ENCODE data around the gene JPH3. TPM values are rescaled to one million over a fixed set of nuclear protein-coding genes. Genes with fewer than 3 reads are reported as not detected.
A peak's percentile ranks its signal among the peaks of the same experiment; 100 is the strongest.

The JPH3 gene
- total RNA-seq (0.05 TPM), polyA plus RNA-seq (0.09 TPM)
- long read RNA-seq, donor 1 = 0 reads
- long read RNA-seq, donor 2 = 0 reads
- long read RNA-seq, donor 3 = 0 reads
- long read RNA-seq, donor 4, partial matches to known transcripts = 6 of 6 reads
- long read RNA-seq, donor 4, other reads (novel, unspliced or antisense) = 0 of 6 reads
- long read RNA-seq, donor 5, partial matches to known transcripts = 6 of 6 reads
- long read RNA-seq, donor 5, other reads (novel, unspliced or antisense) = 0 of 6 reads
- long read RNA-seq, donor 6 = 0 reads
- long read RNA-seq, donor 7 = 0 reads
- long read RNA-seq, donor 8 = 0 reads
- long read RNA-seq, donor 9 = 0 reads
- long read RNA-seq, donor 10 = 0 reads

DNA sequence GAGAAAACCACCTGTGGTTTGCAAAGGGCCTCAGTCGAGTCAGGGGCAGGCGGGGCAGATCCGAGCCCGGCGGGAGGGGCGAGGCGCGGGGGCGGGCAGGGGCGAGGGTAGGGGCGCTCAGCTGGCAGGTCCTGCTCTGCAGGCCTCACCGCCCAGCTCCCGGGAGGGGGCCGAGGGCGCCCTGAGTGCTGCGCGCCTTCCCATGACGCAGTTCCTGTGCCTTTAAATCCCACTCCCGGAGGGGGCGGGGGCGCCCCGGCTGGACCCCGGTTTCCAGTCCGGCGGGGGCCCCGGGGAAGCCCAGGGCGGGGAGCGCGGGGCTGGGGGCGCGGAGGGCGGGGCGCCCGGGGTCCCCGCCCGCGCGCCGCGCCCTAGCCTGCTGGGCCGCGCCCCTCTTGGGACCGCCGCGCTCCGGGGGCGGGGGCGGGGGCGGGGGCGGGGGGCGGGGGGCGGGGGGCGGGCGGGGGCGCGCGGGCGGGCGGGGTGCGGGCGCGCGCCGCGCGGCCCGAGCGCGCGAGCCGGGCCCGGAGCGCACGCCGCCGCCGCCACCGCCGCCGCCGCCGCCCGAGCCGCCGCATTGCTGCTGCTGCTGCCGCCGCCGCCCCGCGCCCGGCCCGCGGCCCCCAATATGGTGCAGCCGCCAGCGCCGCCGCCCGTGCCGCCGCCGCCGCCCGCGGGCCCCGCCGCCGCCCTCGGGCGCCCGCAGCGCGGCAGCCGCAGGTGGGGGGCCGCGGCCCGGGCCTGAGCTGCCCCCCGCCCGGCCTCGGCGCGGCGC is at the start of gene JPH3:
TSS of gene JPH3 (plus strand) at position 508 of the 775 bp plus-strand sequence. CDS start 639 bp downstream, outside the sequence.
- Histone ChIP-seq H3K27me3 (ENCODE audit: control insufficient read depth in 2 of 2, insufficient read depth in 1 of 2, low read length in 1 of 2) (peaks cover 71 to 82% of the 10 kb centered on the region in 2 donors), H3K36me3 (ENCODE audit: control insufficient read depth in 2 of 2, insufficient read depth in 2 of 2, low read length in 1 of 2) (no peaks in the 10 kb centered on the region), H3K4me3 (ENCODE audit: low read length in 2 of 2) (peak within 1 kb of the TSS in 1 of 2 donors; percentile 29), H3K4me1 (ENCODE audit: control insufficient read depth in 2 of 2, insufficient read depth in 2 of 2, low read length in 2 of 2) (no peaks in the 10 kb centered on the region), H3K9me3 (ENCODE audit: control insufficient read depth in 2 of 2, insufficient read depth in 1 of 2, low read length in 1 of 2) (peaks cover 0 to 13% of the 10 kb centered on the region in 2 donors), H3K27ac (ENCODE audit: low read depth in 1 of 2, low read length in 1 of 2) (no peak within 1 kb of the TSS)
- under 1% methylated on average over 77 of the region's 122 CpGs for WGBS
- no peak for DNase-seq (ENCODE audit: low read depth in 6 of 9, low spot score in 9 of 9)

- WGBS = 92% methylated on average over 18 of the region's 18 CpGs
- Histone ChIP-seq H3K27ac (ENCODE audit: low read depth in 1 of 2, low read length in 1 of 2) (no peak overlapping the region), H3K27me3 (ENCODE audit: control insufficient read depth in 2 of 2, insufficient read depth in 1 of 2, low read length in 1 of 2) (no peaks in the 10 kb centered on the region), H3K9me3 (ENCODE audit: control insufficient read depth in 2 of 2, insufficient read depth in 1 of 2, low read length in 1 of 2) (no peaks in the 10 kb centered on the region), H3K4me3 (ENCODE audit: low read length in 2 of 2) (no peak overlapping the region), H3K4me1 (ENCODE audit: control insufficient read depth in 2 of 2, insufficient read depth in 2 of 2, low read length in 2 of 2) (peaks cover 0 to 2% of the 10 kb centered on the region in 2 donors), H3K36me3 (ENCODE audit: control insufficient read depth in 2 of 2, insufficient read depth in 2 of 2, low read length in 1 of 2) (no peaks in the 10 kb centered on the region)
- no peak for DNase-seq (ENCODE audit: low read depth in 6 of 9, low spot score in 9 of 9)
Measured at GRCh38 chr16:87552772-87553573, 49.3 kb upstream of the JPH3 start.

GRCh38 chr16:87554754-87555427 is 47.4 kb upstream of the JPH3 start:
- Histone ChIP-seq H3K27ac (ENCODE audit: low read depth in 1 of 2, low read length in 1 of 2) (no peak overlapping the region), H3K27me3 (ENCODE audit: control insufficient read depth in 2 of 2, insufficient read depth in 1 of 2, low read length in 1 of 2) (peaks cover 0 to 2% of the 10 kb centered on the region in 2 donors), H3K36me3 (ENCODE audit: control insufficient read depth in 2 of 2, insufficient read depth in 2 of 2, low read length in 1 of 2) (no peaks in the 10 kb centered on the region), H3K9me3 (ENCODE audit: control insufficient read depth in 2 of 2, insufficient read depth in 1 of 2, low read length in 1 of 2) (peaks cover 0 to under 1% of the 10 kb centered on the region in 2 donors), H3K4me3 (ENCODE audit: low read length in 2 of 2) (no peak overlapping the region), H3K4me1 (ENCODE audit: control insufficient read depth in 2 of 2, insufficient read depth in 2 of 2, low read length in 2 of 2) (peaks cover 0 to 2% of the 10 kb centered on the region in 2 donors)
- DNase-seq (ENCODE audit: low read depth in 6 of 9, low spot score in 9 of 9) = no peak
- 96% methylated on average over 22 of the region's 22 CpGs for WGBS

- H3K27me3 ChIP-seq (ENCODE audit: control insufficient read depth in 2 of 2, insufficient read depth in 1 of 2, low read length in 1 of 2) = peaks cover 0 to 2% of the 10 kb centered on the region in 2 donors
- peaks cover 0 to 2% of the 10 kb centered on the region in 2 donors for H3K4me1 ChIP-seq (ENCODE audit: control insufficient read depth in 2 of 2, insufficient read depth in 2 of 2, low read length in 2 of 2)
- H3K27ac ChIP-seq (ENCODE audit: low read depth in 1 of 2, low read length in 1 of 2) = no peak overlapping the region
- DNase-seq (ENCODE audit: low read depth in 6 of 9, low spot score in 9 of 9) = no peak
- 94% methylated on average over 17 of the region's 17 CpGs for whole genome bisulfite sequencing
- H3K36me3 ChIP-seq (ENCODE audit: control insufficient read depth in 2 of 2, insufficient read depth in 2 of 2, low read length in 1 of 2) = no peaks in the 10 kb centered on the region
- no peak overlapping the region for H3K4me3 ChIP-seq (ENCODE audit: low read length in 2 of 2)
- H3K9me3 ChIP-seq (ENCODE audit: control insufficient read depth in 2 of 2, insufficient read depth in 1 of 2, low read length in 1 of 2) = peaks cover 0 to 6% of the 10 kb centered on the region in 2 donors
Measured at GRCh38 chr16:87555647-87556046, 46.7 kb upstream of the JPH3 start.

DNA sequence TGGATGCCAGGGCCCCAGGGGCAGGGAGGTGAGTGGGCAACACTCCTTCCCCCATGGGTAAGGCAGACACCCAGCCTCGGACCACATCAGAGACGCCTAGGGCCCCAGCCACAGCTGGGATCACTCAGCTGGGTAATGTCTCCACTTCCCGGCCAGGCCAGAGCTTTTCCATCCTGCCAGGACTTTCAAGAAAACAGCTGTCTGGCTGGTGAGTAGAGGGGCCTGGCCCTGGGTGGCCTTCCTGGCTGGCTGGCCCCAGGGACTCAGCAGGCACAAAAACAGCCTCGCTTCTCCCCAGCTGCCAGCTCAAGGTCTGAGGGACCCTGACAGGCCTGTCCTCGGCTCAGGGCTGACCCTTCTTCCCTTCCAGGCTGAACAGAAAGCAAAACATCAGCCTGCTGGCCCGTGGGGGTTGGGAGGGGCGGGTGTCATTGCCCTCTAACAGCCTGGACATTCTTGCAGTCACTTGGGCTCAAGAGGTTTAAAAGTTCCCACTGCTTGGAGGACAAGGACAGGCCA is 45.3 kb upstream of the JPH3 start:
- no peak for DNase-seq (ENCODE audit: low read depth in 6 of 9, low spot score in 9 of 9)
- no peak overlapping the region for H3K4me3 ChIP-seq (ENCODE audit: low read length in 2 of 2)
- WGBS = 68% methylated on average over 7 of the region's 7 CpGs

DNA sequence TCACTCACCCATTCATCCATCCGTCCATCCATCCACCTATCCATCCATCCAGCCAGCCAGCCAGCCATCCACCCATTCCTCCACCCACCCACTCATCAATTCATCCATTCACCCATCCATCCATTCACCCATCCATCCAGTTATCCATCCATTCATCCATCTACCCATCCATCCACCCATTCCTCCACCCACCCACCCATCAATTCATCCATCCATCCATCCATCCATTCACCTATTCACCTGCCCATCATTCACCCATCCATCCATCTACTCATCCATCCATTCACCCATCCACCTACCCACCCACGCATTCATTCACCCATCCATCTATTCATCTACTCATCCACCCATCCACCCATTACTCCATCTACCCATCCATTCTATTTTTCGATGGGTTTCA is 43.6 kb upstream of the JPH3 start:
- H3K27ac ChIP-seq (ENCODE audit: low read depth in 1 of 2, low read length in 1 of 2) = no peak overlapping the region
- peaks cover 0 to 2% of the 10 kb centered on the region in 2 donors for H3K27me3 ChIP-seq (ENCODE audit: control insufficient read depth in 2 of 2, insufficient read depth in 1 of 2, low read length in 1 of 2)
- H3K4me1 ChIP-seq (ENCODE audit: control insufficient read depth in 2 of 2, insufficient read depth in 2 of 2, low read length in 2 of 2) = peaks cover 0 to 2% of the 10 kb centered on the region in 2 donors
- H3K4me3 ChIP-seq (ENCODE audit: low read length in 2 of 2) = no peak overlapping the region
- peaks cover 0 to 9% of the 10 kb centered on the region in 2 donors for H3K9me3 ChIP-seq (ENCODE audit: control insufficient read depth in 2 of 2, insufficient read depth in 1 of 2, low read length in 1 of 2)
- 93% methylated on average over 3 of the region's 3 CpGs for WGBS
- H3K36me3 ChIP-seq (ENCODE audit: control insufficient read depth in 2 of 2, insufficient read depth in 2 of 2, low read length in 1 of 2) = no peaks in the 10 kb centered on the region
- no peak for DNase-seq (ENCODE audit: low read depth in 6 of 9, low spot score in 9 of 9)

More for the DNA sequence above, 45.3 kb upstream of the JPH3 start:
- Histone ChIP-seq H3K36me3 (ENCODE audit: control insufficient read depth in 2 of 2, insufficient read depth in 2 of 2, low read length in 1 of 2) (no peaks in the 10 kb centered on the region), H3K27me3 (ENCODE audit: control insufficient read depth in 2 of 2, insufficient read depth in 1 of 2, low read length in 1 of 2) (peaks cover 0 to 2% of the 10 kb centered on the region in 2 donors), H3K4me1 (ENCODE audit: control insufficient read depth in 2 of 2, insufficient read depth in 2 of 2, low read length in 2 of 2) (peaks cover 0 to 2% of the 10 kb centered on the region in 2 donors), H3K9me3 (ENCODE audit: control insufficient read depth in 2 of 2, insufficient read depth in 1 of 2, low read length in 1 of 2) (peaks cover 0 to 6% of the 10 kb centered on the region in 2 donors), H3K27ac (ENCODE audit: low read depth in 1 of 2, low read length in 1 of 2) (no peak overlapping the region)

- Histone ChIP-seq H3K27me3 (ENCODE audit: control insufficient read depth in 2 of 2, insufficient read depth in 1 of 2, low read length in 1 of 2) (peaks cover 0 to 2% of the 10 kb centered on the region in 2 donors), H3K9me3 (ENCODE audit: control insufficient read depth in 2 of 2, insufficient read depth in 1 of 2, low read length in 1 of 2) (peaks cover 0 to 17% of the 10 kb centered on the region in 2 donors), H3K27ac (ENCODE audit: low read depth in 1 of 2, low read length in 1 of 2) (no peak overlapping the region), H3K4me1 (ENCODE audit: control insufficient read depth in 2 of 2, insufficient read depth in 2 of 2, low read length in 2 of 2) (peaks cover 0 to 2% of the 10 kb centered on the region in 2 donors), H3K36me3 (ENCODE audit: control insufficient read depth in 2 of 2, insufficient read depth in 2 of 2, low read length in 1 of 2) (no peaks in the 10 kb centered on the region), H3K4me3 (ENCODE audit: low read length in 2 of 2) (no peak overlapping the region)
- no peak for DNase-seq (ENCODE audit: low read depth in 6 of 9, low spot score in 9 of 9)
- 52% methylated on average over 17 of the region's 17 CpGs for WGBS
Measured at GRCh38 chr16:87559945-87560344, 42.4 kb upstream of the JPH3 start.

DNA sequence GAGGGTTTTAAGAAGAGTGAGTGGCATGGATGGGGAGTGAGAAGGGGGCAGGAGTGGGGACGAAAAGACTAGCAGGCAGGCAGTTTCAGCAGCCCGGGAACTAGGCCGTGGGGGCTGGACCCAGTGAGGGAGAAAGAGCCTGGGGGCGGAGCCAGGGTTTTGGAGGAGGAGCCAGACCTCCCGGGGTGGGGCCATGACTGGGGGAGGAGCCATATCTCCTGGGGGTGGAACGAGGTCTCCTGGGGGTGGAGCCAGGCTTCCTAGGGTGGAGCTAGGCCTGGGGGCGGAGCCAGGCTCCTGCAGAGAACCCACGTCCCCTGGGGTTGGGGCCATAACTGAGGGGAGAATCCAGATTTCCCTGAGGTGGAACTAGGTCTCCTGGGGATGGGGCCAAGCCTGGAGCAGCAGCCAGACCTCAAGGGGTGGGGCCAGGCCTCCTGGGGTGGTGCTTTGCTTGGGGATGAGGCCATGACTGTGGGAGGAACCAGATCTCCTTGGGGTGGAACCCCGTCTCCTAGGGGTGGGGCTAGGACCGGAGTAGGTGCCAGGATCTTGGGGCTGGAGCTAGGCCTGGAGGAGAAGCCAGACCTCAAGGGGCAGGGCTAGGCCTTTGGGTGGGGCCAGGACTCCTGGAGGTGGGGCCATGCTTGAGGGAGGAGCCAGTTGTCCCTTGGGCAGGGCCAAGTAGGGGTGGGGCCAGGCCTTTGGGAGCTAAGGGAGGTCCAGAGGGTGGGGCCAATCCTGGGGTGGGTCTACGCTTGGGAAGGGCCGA is 41.7 kb upstream of the JPH3 start:
- 87% methylated on average over 12 of the region's 12 CpGs for WGBS
- no peak overlapping the region for H3K27ac ChIP-seq (ENCODE audit: low read depth in 1 of 2, low read length in 1 of 2)
- no peak for DNase-seq (ENCODE audit: low read depth in 6 of 9, low spot score in 9 of 9)
- H3K4me1 ChIP-seq (ENCODE audit: control insufficient read depth in 2 of 2, insufficient read depth in 2 of 2, low read length in 2 of 2) = peaks cover 0 to 2% of the 10 kb centered on the region in 2 donors
- no peaks in the 10 kb centered on the region for H3K36me3 ChIP-seq (ENCODE audit: control insufficient read depth in 2 of 2, insufficient read depth in 2 of 2, low read length in 1 of 2)
- peaks cover 0 to 2% of the 10 kb centered on the region in 2 donors for H3K27me3 ChIP-seq (ENCODE audit: control insufficient read depth in 2 of 2, insufficient read depth in 1 of 2, low read length in 1 of 2)
- peaks cover 0 to 17% of the 10 kb centered on the region in 2 donors for H3K9me3 ChIP-seq (ENCODE audit: control insufficient read depth in 2 of 2, insufficient read depth in 1 of 2, low read length in 1 of 2)
- H3K4me3 ChIP-seq (ENCODE audit: low read length in 2 of 2) = no peak overlapping the region

Data from thymus (tissue), 14 donors.